ENCODE data around the gene GLDC.

DNA sequence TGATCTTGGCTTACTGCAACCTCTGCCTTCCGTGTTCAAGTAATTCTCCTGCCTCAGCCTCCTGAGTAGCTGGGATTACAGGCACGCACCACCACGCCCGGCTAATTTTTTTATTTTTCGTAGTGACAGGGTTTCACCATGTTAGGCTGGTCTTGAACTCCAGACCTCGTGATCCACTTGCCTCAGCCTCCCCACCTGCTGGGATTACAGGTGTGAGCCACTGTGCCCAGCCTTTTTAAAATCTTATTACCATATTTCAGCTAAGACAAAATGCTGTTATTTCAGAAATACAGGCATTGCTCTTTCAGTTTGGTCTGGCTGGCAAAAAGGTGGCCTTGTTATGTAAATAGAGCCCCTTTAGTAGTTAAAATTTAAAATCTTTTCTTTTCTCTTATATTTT is 46.9 kb upstream of the GLDC start:
- TF ChIP-seq EZH2 (optimal IDR thresholded peaks at IDR 0.05; ENCODE audit: low read depth, low read length) (no peak), EZH2phosphoT487 (IDR thresholded peaks at IDR 0.05; ENCODE audit: low read length) (no peak)
- TF ChIP-seq, protein P1, sequence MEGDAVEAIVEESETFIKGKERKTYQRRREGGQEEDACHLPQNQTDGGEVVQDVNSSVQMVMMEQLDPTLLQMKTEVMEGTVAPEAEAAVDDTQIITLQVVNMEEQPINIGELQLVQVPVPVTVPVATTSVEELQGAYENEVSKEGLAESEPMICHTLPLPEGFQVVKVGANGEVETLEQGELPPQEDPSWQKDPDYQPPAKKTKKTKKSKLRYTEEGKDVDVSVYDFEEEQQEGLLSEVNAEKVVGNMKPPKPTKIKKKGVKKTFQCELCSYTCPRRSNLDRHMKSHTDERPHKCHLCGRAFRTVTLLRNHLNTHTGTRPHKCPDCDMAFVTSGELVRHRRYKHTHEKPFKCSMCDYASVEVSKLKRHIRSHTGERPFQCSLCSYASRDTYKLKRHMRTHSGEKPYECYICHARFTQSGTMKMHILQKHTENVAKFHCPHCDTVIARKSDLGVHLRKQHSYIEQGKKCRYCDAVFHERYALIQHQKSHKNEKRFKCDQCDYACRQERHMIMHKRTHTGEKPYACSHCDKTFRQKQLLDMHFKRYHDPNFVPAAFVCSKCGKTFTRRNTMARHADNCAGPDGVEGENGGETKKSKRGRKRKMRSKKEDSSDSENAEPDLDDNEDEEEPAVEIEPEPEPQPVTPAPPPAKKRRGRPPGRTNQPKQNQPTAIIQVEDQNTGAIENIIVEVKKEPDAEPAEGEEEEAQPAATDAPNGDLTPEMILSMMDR (IDR thresholded peaks at IDR 0.05; ENCODE audit: low read length) = no peak

Data from MM.1S (cell line).